HepG2 (cell line): ENCODE results near the gene FAS.

ENCODE experiments used
- ELF1 ChIP-seq: sonication (generic); formaldehyde crosslinking; IDR thresholded peaks from 2 replicates; pipeline ENCODE4 v1.4.0; 2020; ENCODE audit warnings: missing genetic modification reagents
- GRHL1 ChIP-seq: sonication (generic); formaldehyde crosslinking; conservative IDR thresholded peaks from 2 replicates; pipeline ENCODE4 v1.8.0; 2022; ENCODE audit warnings: missing genetic modification reagents
- KDM5A ChIP-seq: fragments of 200-600 bp; sonication (generic); IDR thresholded peaks from 2 replicates; pipeline ENCODE4 v1.7.0; 2018; ENCODE audit warnings: antibody characterized with exemption, mild to moderate bottlenecking, low read length, borderline replicate concordance
- LCORL ChIP-seq, 2 experiments: fragments of 450-650 bp in 1 of 2; sonication (generic) in 1 of 2; formaldehyde crosslinking in 1 of 2; IDR thresholded peaks; 2 replicates each; pipeline versions ENCODE4 v1.5.0 to v1.6.1; 2017 to 2020; ENCODE audit warnings: antibody characterized with exemption in 1 of 2, missing genetic modification reagents in 1 of 2
- RBAK ChIP-seq: sonication (generic); formaldehyde crosslinking; IDR thresholded peaks from 2 replicates; pipeline ENCODE4 v1.5.1; 2020; ENCODE audit warnings: mild to moderate bottlenecking, missing genetic modification reagents
- RCOR2 ChIP-seq: IDR thresholded peaks from 2 replicates; pipeline ENCODE4 v1.6.1; 2016; ENCODE audit warnings: missing biosample characterization, missing genetic modification reagents
- ZZZ3 ChIP-seq: sonication (generic); formaldehyde crosslinking; IDR thresholded peaks from 2 replicates; pipeline ENCODE4 v1.4.0; 2020; ENCODE audit warnings: missing genetic modification reagents, mild to moderate bottlenecking, borderline replicate concordance

- TF ChIP-seq GRHL1 (no peak), KDM5A (no peak), ELF1 (CRISPR knock-in tag) (no peak), LCORL (IDR thresholded peaks at IDR 0.05) (no peak), LCORL (CRISPR knock-in tag; IDR thresholded peaks at IDR 0.05) (no peak), ZZZ3 (CRISPR knock-in tag) (no peak), RCOR2 (CRISPR knock-in tag) (no peak), RBAK (no peak)
Observed at GRCh38 chr10:89029181-89029580, 38.6 kb downstream of the FAS start.
